Limb (tissue), 2 donors: ENCODE data around the gene BHLHE40.

ENCODE experiments used
- DNase-seq, 2 donors: peaks; one replicate each; pipeline ENCODE4 v3.0.0-alpha.2; 2016; ENCODE audit errors: extremely low spot score in 2 of 2

BHLHE40 gene

GRCh38 chr3:4983739-4984510, 4.7 kb downstream of the BHLHE40 start:
- peak in 1 of 2 donors; percentile 49 for DNase-seq

GRCh38 chr3:4984511-4984864, 5.3 kb downstream of the BHLHE40 start:
- no peak for DNase-seq

DNA sequence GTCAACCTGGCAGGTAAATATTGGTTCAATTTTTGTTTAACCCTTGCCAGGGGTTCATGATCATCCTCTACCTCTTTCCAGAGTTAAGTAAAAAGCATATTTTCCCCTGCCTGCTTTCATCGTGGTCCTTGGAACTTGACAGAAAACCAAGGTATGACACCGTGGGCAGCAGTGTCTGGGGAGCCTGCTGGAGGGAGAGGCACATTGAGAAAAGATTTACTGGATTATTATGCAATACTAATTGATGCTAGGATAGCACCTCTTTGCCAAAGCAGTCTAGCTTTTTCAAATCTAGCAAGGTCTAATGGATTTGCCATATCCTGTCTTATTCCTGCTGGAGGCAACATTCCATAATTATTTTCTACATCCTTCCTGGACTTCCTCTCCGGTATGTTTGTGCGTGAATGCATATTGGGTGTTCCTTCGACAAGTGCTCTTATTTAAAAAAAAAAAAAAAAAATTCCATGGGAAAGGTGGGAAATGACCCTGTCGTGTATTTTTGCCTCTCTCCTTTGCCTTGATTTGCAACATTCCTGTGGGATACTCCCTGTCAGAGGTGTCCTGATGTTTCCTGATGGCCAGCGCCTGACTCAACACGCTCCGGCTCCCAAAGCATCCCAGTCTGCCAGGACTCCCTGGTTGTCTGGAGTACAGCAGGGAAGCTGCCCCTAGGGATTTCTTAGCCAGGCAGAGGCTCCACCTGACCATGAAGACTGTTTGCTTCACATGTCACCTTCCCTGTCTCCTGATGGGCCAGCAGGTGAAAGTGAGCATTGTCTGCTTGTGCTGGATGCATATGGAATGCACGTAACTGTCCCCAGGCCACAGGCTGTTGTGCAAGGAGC, 6.3 kb downstream of the BHLHE40 start:
- peak in 1 of 2 donors; percentile 43 for DNase-seq

GRCh38 chr3:4986175-4986781, 7.0 kb downstream of the BHLHE40 start:
- DNase-seq: no peak

GRCh38 chr3:4986782-4987537, 7.7 kb downstream of the BHLHE40 start:
- DNase-seq: peak; percentile 89 to 95

DNA sequence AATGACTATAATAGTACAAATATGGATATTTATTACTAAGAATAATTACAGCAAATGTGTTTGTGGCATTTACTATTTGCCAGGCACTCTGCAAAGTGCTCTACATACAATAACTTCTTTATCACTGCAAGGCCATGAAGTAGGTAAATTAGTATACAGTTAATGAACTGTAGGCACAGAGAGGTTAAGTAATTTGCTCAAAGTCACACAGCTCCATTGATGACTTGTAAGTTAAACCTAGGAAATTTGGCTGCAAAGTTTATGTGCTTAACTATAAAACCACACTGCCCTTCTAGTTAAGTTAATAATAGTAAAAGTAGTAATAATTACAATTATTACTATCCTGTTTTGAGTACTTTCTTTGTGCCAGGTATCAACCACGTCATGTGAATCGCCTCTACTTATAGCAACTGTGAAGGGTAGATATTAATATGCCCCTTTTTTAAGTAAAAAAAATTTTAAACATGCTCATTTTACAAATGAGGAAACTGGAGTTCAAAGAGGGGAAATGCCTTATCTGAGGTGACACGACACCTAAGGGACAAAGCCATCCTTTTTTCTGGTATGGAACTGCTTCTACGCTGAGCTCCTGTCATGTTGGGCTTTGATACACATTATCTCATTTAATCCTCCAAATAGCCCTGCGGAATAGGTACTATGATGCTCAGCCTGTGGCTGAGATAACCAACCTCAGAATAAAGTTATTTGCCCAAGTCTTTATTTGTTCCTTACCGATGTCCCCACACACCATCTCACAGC, 8.5 kb downstream of the BHLHE40 start:
- no peak for DNase-seq

DNA sequence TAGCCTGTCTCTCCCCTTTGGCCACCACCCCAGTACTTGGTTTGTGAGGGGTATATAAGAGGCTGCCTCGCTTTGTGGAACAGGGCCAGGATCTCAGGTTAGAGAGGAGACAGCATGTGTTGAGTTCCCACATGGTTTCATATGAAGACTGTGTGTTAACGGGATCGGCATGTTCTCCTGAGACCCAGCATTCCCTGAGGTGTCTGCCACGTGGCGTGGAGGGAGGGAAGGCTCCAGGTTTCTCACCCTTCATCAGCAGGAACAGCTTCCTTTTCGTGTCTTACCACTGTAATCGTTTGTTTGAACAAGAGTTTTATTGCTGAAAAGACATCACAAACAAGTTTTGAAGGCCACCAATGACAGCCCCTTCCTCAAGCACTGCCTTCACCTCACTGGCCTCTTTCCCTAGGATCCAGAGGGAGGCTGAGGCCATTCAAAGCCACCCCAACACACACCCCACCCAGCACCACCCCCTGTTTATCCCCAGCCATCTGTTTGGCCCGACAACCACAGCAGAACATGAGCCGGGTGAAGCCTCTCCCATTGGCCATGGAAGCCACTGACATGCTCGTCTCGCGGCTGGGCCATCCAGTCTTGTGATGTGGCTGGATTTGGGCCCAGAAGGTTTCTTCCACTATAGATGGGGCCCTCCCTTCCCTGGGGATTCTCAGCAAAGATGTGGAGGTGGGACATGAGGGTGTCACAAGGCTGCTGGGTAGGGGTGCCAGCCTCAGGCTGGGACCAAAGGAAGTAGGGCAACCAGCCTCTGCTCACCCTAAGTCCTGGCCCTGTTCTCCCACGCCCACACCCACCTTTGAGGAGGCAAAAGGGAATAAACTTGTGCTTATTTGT, 10.0 kb downstream of the BHLHE40 start:
- no peak for DNase-seq

GRCh38 chr3:4990069-4990468, 10.8 kb downstream of the BHLHE40 start:
- no peak for DNase-seq

- DNase-seq: no peak
Observed at GRCh38 chr3:4992118-4992517, 12.9 kb downstream of the BHLHE40 start.

GRCh38 chr3:4993276-4994143, 14.3 kb downstream of the BHLHE40 start:
- no peak for DNase-seq

DNA sequence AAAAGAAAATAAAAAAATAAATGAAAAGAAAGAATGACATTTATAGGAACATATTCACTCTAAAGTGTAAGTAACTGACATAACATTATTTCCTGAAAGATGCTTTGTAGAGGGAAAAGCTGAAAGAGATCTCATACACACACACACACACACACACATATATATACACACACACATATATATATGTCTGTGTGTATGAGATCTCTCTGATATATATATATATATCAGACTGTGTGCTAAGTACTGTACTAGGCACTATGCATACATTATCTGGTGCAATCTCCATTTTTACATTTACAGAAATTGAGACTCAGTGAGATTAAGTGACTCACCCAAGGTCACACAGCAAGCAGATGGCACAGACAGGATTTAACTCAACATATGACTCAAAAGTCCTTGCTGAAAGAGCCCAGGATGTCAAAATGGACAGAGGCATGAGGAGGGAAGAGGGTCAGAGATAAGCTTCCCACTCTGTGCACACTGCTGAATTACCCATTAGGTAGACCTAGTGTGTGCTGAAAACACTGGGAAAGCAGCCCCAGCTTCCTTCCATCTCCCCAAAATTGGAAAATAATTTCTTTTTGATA, 15.0 kb downstream of the BHLHE40 start:
- no peak for DNase-seq

GRCh38 chr3:4994823-4995499, 15.7 kb downstream of the BHLHE40 start:
- no peak for DNase-seq

DNA sequence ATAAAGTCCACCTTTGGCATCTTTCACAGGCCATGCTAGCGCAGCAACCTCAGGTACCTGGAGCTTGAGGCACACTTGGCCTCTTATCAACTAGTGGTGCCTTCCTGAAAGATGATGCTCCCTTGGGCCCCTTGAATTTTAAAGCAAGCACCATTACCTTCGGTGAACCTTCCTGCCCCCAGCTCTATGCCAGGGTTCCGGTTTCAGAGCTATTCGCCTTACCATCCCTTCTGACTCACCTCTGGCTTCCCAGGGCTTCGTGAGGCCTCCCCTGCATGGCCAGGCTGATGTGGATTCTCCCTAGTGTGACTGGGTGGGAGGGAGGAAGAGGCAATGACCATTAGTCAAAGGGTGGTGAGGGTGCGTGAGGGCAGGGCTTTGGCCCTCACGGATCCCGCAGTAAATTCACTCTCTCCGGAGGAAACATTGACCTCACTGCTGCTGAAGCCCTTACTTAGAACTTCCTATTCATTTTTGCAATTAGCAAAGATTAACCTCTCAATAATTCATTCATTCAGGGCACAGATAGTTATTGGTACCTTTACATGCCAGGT, 16.3 kb downstream of the BHLHE40 start:
- DNase-seq: no peak

- DNase-seq: no peak
Observed at GRCh38 chr3:4996223-4996765, 17.1 kb downstream of the BHLHE40 start.

GRCh38 chr3:4996771-4997291, 17.6 kb downstream of the BHLHE40 start:
- DNase-seq: peak in 1 of 2 donors; percentile 11

- DNase-seq: peak in 1 of 2 donors; percentile 13
Observed at GRCh38 chr3:4997946-4998345, 18.7 kb downstream of the BHLHE40 start.

GRCh38 chr3:4999531-5000184, 20.4 kb downstream of the BHLHE40 start:
- DNase-seq: no peak
